DND-41 (cell line): Measurements from ENCODE around the gene KRTAP2-4.

Experiments
- ATAC-seq: fragments of 200-7000 bp; cut with Tn5 transposase; 3 replicates; pipeline ENCODE4 v1.9.1; 2021; ENCODE audit warnings: low read depth; ENCODE audit not compliant: insufficient read depth
- DNase-seq: peaks from one replicate; pipeline ENCODE4 v3.0.0-alpha.2; 2020
- H2AFZ ChIP-seq: 2 replicates; pipeline ENCODE4 v1.6.0; 2012; ENCODE audit warnings: low read depth, low read length
- H3K27ac ChIP-seq: 2 replicates; pipeline ENCODE4 v1.5.1; 2012; ENCODE audit warnings: low read length, inconsistent platforms
- H3K27me3 ChIP-seq: fragments of 200-600 bp; sonication (generic); 2 replicates; pipeline ENCODE4 v1.6.0; 2012; ENCODE audit warnings: low read length, mild to moderate bottlenecking, inconsistent platforms; ENCODE audit not compliant: insufficient read depth, poor library complexity
- H3K36me3 ChIP-seq: 2 replicates; pipeline ENCODE4 v1.5.1; 2012; ENCODE audit warnings: low read length, inconsistent platforms; ENCODE audit not compliant: insufficient read depth
- H3K4me1 ChIP-seq: 2 replicates; pipeline ENCODE4 v1.5.1; 2012; ENCODE audit warnings: mild to moderate bottlenecking, low read length; ENCODE audit not compliant: insufficient read depth
- H3K4me2 ChIP-seq: 2 replicates; pipeline ENCODE4 v1.6.0; 2012; ENCODE audit warnings: mild to moderate bottlenecking, moderate library complexity, low read length, inconsistent platforms; ENCODE audit not compliant: insufficient read depth
- H3K4me3 ChIP-seq, 2 experiments: fragments of 200-600 bp in 1 of 2; shearing (Covaris generic) in 1 of 2; 2 replicates each; pipeline ENCODE4 v1.5.1; 2012 to 2016; ENCODE audit warnings: inconsistent platforms in 2 of 2, low read length in 2 of 2, mild to moderate bottlenecking in 2 of 2, low read depth in 1 of 2, moderate library complexity in 1 of 2
- H3K79me2 ChIP-seq: 2 replicates; pipeline ENCODE4 v1.6.0; 2012; ENCODE audit warnings: low read length, inconsistent platforms; ENCODE audit not compliant: insufficient read depth
- H3K9ac ChIP-seq: 2 replicates; pipeline ENCODE4 v1.6.0; 2012; ENCODE audit warnings: low read depth, mild to moderate bottlenecking, inconsistent platforms, low read length, moderate library complexity
- H3K9me3 ChIP-seq: 2 replicates; pipeline ENCODE4 v1.5.1; 2012; ENCODE audit warnings: low read length, moderate library complexity, mild to moderate bottlenecking, inconsistent platforms; ENCODE audit not compliant: insufficient read depth, severe bottlenecking
- H4K20me1 ChIP-seq: 2 replicates; pipeline ENCODE4 v1.6.0; 2012; ENCODE audit warnings: low read length; ENCODE audit not compliant: insufficient read depth
- CTCF ChIP-seq: IDR thresholded peaks from 2 replicates; pipeline ENCODE4 v1.5.1; 2012; ENCODE audit warnings: borderline replicate concordance, low read length, moderate library complexity, mild to moderate bottlenecking; ENCODE audit not compliant: poor library complexity, severe bottlenecking; ENCODE audit errors: extremely low read depth
- EZH2 ChIP-seq: IDR thresholded peaks from 3 replicates; pipeline ENCODE4 v1.6.1; 2012; ENCODE audit warnings: borderline replicate concordance, low read depth, mild to moderate bottlenecking, moderate library complexity, low read length, inconsistent platforms; ENCODE audit not compliant: severe bottlenecking

The KRTAP2-4 gene

DNA sequence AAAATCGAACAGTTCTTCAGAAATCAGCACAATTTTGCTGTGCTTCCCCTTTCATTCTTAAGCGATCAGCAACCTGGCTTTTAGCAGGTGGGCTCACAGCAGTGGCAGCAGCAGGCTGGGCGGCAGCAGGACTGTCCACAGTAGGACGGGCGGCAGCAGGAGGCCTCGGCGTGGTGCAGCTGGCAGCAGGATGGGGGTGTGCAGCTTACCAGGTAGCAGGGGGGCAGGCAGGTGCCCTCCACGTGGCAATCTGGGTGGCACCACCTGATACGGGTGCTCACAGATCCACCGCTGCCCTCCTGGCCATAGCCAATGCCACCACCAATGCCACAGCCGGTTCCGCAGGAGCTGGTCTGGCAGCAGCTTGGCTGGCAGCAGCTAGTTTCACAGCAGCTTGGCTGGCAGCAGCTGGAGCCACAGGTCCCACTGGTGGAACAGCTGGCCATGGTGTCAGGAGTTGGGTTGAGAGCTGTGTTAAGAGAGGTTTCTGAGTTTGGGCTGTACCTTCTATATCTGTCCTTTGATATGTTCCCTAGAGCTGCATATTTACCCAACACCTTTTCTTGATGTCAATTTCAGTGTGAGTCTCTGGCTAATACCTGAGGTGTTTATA lies 35.9 kb downstream of the KRTAP2-4 start, which contains the start of gene KRTAP1-4:
Gene KRTAP1-4 (minus strand): TSS at position 563 of the 613 bp plus-strand sequence. CDS start 117 bp downstream, at position 446.
- no peak within 1 kb of the TSS for H3K4me3 ChIP-seq
- peaks cover 11% of the 10 kb centered on the region for H3K27me3 ChIP-seq
- no peak within 1 kb of the TSS for H2AFZ ChIP-seq
- H3K4me2 ChIP-seq = no peak within 1 kb of the TSS
- no peaks in the 10 kb centered on the region for H4K20me1 ChIP-seq
- no peaks in the 10 kb centered on the region for H3K79me2 ChIP-seq
- H3K27ac ChIP-seq = no peak within 1 kb of the TSS
- TF ChIP-seq CTCF (no peak), EZH2 (no peak)
- no peaks in the 10 kb centered on the region for H3K9me3 ChIP-seq
- H3K4me1 ChIP-seq = no peaks in the 10 kb centered on the region
- ATAC-seq (no peak), DNase-seq (no peak)
- H3K36me3 ChIP-seq = no peaks in the 10 kb centered on the region
- H3K9ac ChIP-seq = no peak within 1 kb of the TSS

DNA sequence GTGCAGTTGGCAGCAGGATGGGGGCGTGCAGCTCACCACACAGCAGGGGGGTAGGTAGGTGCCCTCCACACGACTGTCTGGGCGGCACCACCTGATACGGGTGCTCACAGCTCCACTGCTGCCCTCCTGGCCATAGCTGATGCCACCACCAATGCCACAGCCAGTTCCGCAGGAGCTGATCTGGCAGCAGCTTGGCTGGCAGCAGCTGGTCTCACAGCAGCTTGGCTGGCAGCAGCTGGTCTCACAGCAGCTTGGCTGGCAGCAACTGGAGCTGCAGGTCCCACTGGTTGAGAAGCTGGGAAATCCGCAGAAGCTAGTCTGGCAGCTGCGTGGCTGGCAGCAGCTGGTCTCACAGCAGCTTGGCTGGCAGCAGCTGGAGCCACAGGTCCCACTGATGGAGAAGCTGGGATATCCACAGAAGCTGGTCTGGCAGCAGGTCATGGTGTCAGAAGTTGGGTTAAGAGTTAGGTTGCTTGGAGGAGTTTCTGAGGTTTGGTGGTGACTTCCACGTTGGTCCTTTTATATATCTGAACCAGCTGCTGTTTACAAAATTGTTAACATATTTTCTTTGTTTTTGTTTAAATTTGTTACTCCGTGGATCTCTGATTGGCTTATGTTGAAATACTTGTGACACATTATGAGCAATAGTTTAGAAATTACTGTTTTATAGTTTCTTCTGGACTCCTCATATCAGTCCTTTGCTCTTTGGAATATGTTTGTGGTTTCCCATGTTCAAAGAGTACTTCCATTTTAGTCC lies 38.8 kb downstream of the KRTAP2-4 start, which contains the start of gene KRTAP1-5:
Gene KRTAP1-5 (minus strand): TSS at position 494 of the 757 bp plus-strand sequence. CDS start 53 bp downstream, at position 441.
- no peak for ATAC-seq

DNA sequence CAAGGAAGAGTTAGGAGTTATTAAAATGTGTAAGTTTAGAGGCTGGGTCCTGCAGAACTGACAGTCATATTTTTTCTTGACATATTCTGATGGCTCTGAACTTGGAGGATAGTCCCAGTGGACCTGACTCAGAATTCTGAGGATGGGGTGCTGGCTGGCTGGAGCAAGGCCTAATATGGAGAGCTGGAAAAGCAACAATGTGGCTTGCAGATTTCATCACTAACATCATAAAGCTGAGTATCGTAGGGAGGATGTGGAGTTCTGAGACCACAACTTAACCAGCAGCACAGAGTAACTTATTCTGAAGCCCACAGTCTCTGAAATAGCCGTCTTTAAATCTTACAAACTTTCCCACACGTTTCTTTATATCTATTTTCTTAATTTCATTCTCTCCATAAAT lies 41.0 kb downstream of the KRTAP2-4 start:
- Histone ChIP-seq H3K36me3 (no peaks in the 10 kb centered on the region), H3K79me2 (no peaks in the 10 kb centered on the region), H3K9ac (no peak overlapping the region), H3K9me3 (no peaks in the 10 kb centered on the region), H4K20me1 (no peaks in the 10 kb centered on the region), H3K4me1 (no peaks in the 10 kb centered on the region), H3K4me2 (no peak overlapping the region), H3K4me3 (no peak overlapping the region), H2AFZ (no peak overlapping the region), H3K27me3 (peaks cover 12% of the 10 kb centered on the region), H3K27ac (no peak overlapping the region)
- DNase-seq = no peak
- ATAC-seq = no peak
- TF ChIP-seq CTCF (no peak), EZH2 (no peak)

More for the DNA sequence above, 38.8 kb downstream of the KRTAP2-4 start, which contains the start of gene KRTAP1-5:
- Histone ChIP-seq H3K36me3 (no peaks in the 10 kb centered on the region), H4K20me1 (no peaks in the 10 kb centered on the region), H3K9ac (no peak within 1 kb of the TSS), H3K27me3 (peaks cover 14% of the 10 kb centered on the region), H3K9me3 (no peaks in the 10 kb centered on the region), H3K4me1 (no peaks in the 10 kb centered on the region), H2AFZ (no peak within 1 kb of the TSS), H3K4me2 (no peak within 1 kb of the TSS), H3K4me3 (no peak within 1 kb of the TSS), H3K79me2 (no peaks in the 10 kb centered on the region), H3K27ac (no peak within 1 kb of the TSS)
- TF ChIP-seq CTCF (no peak), EZH2 (no peak)
- no peak for DNase-seq
